Breast epithelium (tissue), 4 donors: Measurements from ENCODE around the gene GPR83. TPM values are rescaled to one million over a fixed set of nuclear protein-coding genes. Genes with fewer than 3 reads are reported as not detected.

ENCODE experiments used
- DNase-seq, 2 donors: peaks; one replicate each; pipeline ENCODE4 v3.0.0-alpha.2; 2019; ENCODE audit warnings: low spot score in 2 of 2
- H3K27ac ChIP-seq, 2 donors: fragments of 200-600 bp; sonication (generic) in 1 of 2; one replicate each; pipeline ENCODE4 v1.5.1; 2016 to 2019; ENCODE audit warnings: mild to moderate bottlenecking in 1 of 2
- H3K27me3 ChIP-seq, 2 donors: fragments of 200-600 bp; sonication (generic) in 1 of 2; one replicate each; pipeline versions ENCODE4 v1.5.1 to v1.6.0; 2017 to 2019; ENCODE audit warnings: control low read depth in 1 of 2, mild to moderate bottlenecking in 1 of 2
- H3K36me3 ChIP-seq: fragments of 200-600 bp; one replicate; pipeline ENCODE4 v1.5.1; 2019
- H3K4me1 ChIP-seq, 2 donors: fragments of 200-600 bp; sonication (generic); one replicate each; pipeline ENCODE4 v1.5.1; 2016 to 2019; ENCODE audit warnings: control low read depth in 1 of 2
- H3K4me3 ChIP-seq, 3 donors: fragments of 200-600 bp; sonication (generic); 1 replicate in 2 of 3; 2 replicates in 1 of 3; pipeline ENCODE4 v1.5.1; 2016 to 2019; ENCODE audit warnings: mild to moderate bottlenecking in 3 of 3, moderate library complexity in 2 of 3
- H3K9me3 ChIP-seq, 2 donors: fragments of 200-600 bp; sonication (generic) in 1 of 2; one replicate each; pipeline ENCODE4 v1.5.1; 2016 to 2019; ENCODE audit warnings: control low read depth in 1 of 2
- POLR2A ChIP-seq: fragments of 450-650 bp; IDR thresholded peaks from one replicate; pipeline ENCODE4 v1.6.1; 2016; ENCODE audit warnings: antibody characterized with exemption, mild to moderate bottlenecking, moderate library complexity
- POLR2AphosphoS5 ChIP-seq, 3 donors: sonication (generic); formaldehyde crosslinking; IDR thresholded peaks; one replicate each; pipeline ENCODE4 v1.6.1; 2017; ENCODE audit warnings: antibody characterized with exemption in 3 of 3
- intact Hi-C: fragments of 100-400 bp; cut with DNase I; formaldehyde crosslinking; loops from one replicate; pipeline ENCODE4 v1.15.1; 2023; ENCODE audit warnings: low total_unique reads
- total RNA-seq, 3 donors: library from RNA; depleted of rRNA; stranded (reverse); fragments of >200 nt; gene quantifications; one replicate each; pipeline ENCODE4 v1.1.0, GENCODE V29; 2016
- TF ChIP-seq, protein P1 (sequence below), 3 donors: fragments of 450-650 bp; IDR thresholded peaks; one replicate each; pipeline ENCODE4 v1.5.1; 2016 to 2017; ENCODE audit warnings: antibody characterized with exemption in 3 of 3, mild to moderate bottlenecking in 3 of 3, moderate library complexity in 3 of 3

The GPR83 gene
- 1 to 10 TPM in 1 of 3 donors, under 1 TPM in 1, not detected in 1; 0.15 to 3.3 TPM for total RNA-seq

DNA sequence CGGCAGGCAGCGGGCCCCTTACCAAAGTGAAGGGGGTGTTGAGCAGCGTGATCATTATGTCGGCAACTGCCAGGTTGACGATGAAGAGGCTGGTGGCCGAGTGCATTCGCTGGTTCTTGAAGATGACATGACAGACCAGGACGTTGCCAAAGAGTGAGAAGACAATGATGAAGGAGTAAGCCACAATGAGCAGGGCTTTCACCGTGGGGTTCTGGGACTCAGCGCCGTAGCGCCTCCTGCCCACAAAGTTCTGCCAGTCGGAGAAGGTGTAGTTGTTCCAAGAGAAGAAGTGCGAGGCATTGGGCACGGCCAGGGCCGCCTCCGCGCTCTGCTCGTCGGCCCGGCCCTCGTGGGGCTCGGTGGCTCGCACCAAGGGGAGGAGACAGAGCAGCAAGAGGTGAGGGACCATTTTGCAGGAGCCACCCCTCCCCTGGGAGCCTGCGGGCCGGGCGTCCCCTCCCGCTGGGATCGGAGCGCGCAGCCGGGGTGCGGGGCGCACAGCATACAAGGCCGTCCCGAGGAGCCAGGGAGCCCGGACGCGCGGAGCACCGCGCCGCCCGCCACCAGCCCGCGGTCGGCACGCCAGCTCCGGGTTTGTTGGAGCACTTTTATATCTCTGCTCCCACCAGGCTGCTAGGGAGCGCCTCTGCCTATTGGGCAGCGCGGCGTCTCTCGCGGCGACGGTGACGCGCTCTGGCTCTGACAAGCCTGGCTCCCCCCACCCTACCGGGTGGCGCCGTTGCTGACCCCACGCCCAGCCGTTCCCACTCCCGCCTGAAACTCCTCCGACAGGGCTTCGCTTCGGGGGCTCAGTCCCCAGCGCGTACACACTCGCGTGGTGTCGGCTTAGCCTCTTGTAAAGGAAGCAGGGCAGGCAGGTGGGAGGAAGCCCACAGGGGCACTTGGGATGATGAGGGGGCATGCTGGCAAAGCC, at the start of gene GPR83:
GPR83 (minus strand) TSS at position 581 of the 934 bp plus-strand sequence; CDS start at position 409, 172 bp downstream.
- no peak within 1 kb of the TSS for H3K27ac ChIP-seq
- H3K4me1 ChIP-seq = no peaks in the 10 kb centered on the region
- no peaks in the 10 kb centered on the region for H3K9me3 ChIP-seq
- TF ChIP-seq POLR2A (no peak), POLR2AphosphoS5 (IDR thresholded peaks at IDR 0.05) (no peak)
- TF ChIP-seq, protein P1, sequence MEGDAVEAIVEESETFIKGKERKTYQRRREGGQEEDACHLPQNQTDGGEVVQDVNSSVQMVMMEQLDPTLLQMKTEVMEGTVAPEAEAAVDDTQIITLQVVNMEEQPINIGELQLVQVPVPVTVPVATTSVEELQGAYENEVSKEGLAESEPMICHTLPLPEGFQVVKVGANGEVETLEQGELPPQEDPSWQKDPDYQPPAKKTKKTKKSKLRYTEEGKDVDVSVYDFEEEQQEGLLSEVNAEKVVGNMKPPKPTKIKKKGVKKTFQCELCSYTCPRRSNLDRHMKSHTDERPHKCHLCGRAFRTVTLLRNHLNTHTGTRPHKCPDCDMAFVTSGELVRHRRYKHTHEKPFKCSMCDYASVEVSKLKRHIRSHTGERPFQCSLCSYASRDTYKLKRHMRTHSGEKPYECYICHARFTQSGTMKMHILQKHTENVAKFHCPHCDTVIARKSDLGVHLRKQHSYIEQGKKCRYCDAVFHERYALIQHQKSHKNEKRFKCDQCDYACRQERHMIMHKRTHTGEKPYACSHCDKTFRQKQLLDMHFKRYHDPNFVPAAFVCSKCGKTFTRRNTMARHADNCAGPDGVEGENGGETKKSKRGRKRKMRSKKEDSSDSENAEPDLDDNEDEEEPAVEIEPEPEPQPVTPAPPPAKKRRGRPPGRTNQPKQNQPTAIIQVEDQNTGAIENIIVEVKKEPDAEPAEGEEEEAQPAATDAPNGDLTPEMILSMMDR (IDR thresholded peaks at IDR 0.05) = no peak
- no peak for DNase-seq
- peak within 1 kb of the TSS; percentile 5 to 60 (median 32) for H3K4me3 ChIP-seq
- no peaks in the 10 kb centered on the region for H3K36me3 ChIP-seq
- intact Hi-C loops = no loop called here
- peaks cover 0 to 33% of the 10 kb centered on the region in 2 donors for H3K27me3 ChIP-seq

DNA sequence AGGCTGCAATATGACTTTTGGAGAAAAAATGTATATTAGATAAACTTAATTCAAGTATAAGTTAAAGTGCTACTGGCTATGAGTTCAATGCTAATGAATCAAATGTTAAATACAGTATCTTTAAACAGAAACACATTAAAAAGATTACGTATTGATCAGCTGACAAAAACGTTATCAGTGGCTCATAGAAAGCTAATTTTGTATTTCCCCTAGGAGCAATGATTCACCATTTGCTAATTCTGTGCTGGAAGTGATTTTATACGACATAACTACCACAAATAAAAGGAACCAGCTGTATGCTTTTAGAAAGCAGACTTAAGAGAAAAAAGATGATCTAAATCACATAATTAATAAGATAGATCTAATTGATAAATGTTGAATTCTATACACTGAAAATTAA, 48.8 kb upstream of the GPR83 start:
- intact Hi-C loops = no loop called here
- Histone ChIP-seq H3K4me3 (no peak overlapping the region), H3K27ac (no peak overlapping the region), H3K4me1 (no peaks in the 10 kb centered on the region), H3K36me3 (no peaks in the 10 kb centered on the region), H3K9me3 (no peaks in the 10 kb centered on the region), H3K27me3 (no peaks in the 10 kb centered on the region)
- no peak for TF ChIP-seq POLR2AphosphoS5 (IDR thresholded peaks at IDR 0.05)
- DNase-seq = no peak

DNA sequence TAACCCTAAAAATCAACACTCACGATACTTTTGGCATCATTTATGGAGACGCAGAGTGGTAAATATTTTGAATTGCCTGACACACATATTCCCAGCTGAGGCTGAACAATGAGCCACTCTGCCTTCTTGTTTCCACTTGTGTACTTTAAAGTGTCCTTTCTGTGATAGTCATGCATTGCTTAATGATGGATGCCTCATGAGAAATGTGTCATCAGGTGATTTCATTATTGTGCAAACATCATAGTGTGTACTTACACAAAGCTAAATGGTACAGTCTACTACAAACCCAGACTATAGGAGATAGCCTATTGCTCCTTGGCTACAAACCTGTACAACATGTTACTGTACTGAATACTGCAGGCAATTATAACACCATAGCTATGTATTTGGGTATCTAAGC, 48.2 kb upstream of the GPR83 start:
- Histone ChIP-seq H3K4me1 (no peaks in the 10 kb centered on the region), H3K36me3 (no peaks in the 10 kb centered on the region), H3K9me3 (no peaks in the 10 kb centered on the region), H3K27ac (no peak overlapping the region), H3K27me3 (no peaks in the 10 kb centered on the region), H3K4me3 (no peak overlapping the region)
- intact Hi-C loops = no loop called here
- no peak for DNase-seq
- no peak for TF ChIP-seq POLR2A
- TF ChIP-seq, protein P1 (IDR thresholded peaks at IDR 0.05) = no peak
- no peak for TF ChIP-seq POLR2AphosphoS5 (IDR thresholded peaks at IDR 0.05)

DNA sequence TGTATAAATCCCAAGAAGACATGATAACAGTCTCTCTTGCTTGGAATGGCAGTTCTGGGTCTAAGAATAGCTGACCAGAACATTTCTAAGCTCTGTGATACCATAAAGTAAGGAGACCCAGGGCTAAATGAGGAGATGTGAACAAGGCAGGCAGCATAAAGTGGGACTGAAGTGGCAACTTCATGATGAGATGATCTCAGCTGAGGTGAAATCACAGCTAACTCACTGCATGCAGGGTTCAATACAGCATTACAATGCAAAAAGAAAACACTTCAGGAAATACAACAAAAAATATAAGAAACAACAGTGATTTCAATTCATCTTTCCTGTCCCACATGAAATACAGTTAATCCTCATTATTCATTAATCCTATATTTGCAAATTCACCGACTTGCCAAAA, 47.8 kb upstream of the GPR83 start:
- H3K4me1 ChIP-seq = no peaks in the 10 kb centered on the region
- no peaks in the 10 kb centered on the region for H3K27me3 ChIP-seq
- H3K9me3 ChIP-seq = no peaks in the 10 kb centered on the region
- TF ChIP-seq, protein P1 (IDR thresholded peaks at IDR 0.05) = no peak
- TF ChIP-seq POLR2A (no peak), POLR2AphosphoS5 (IDR thresholded peaks at IDR 0.05) (no peak)
- intact Hi-C loops = no loop called here
- H3K27ac ChIP-seq = no peak overlapping the region
- no peak overlapping the region for H3K4me3 ChIP-seq
- H3K36me3 ChIP-seq = no peaks in the 10 kb centered on the region
- no peak for DNase-seq

DNA sequence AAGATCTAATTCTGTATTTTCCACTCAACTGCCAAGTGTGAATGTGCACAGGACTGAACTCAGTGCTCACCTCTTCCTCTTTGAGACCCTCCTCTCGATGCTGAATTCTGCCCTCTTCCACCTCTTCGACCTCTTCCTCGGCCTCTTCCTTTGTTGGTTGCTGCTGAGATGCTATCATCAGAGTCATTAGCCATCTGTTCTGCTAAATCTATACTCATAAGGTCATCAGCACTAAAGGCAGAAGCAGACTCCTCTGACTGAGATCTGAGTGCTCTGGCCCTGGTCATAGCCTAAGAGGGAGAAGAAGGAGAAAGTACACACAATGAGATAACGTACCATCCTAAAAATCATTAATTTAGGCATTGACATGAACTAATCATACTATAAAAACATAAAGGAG, 45.9 kb upstream of the GPR83 start:
- DNase-seq = no peak
- intact Hi-C loops = no loop called here
- Histone ChIP-seq H3K27me3 (no peaks in the 10 kb centered on the region), H3K27ac (no peak overlapping the region), H3K4me3 (no peak overlapping the region), H3K36me3 (no peaks in the 10 kb centered on the region), H3K9me3 (no peaks in the 10 kb centered on the region), H3K4me1 (no peaks in the 10 kb centered on the region)
- TF ChIP-seq POLR2A = no peak
- TF ChIP-seq, protein P1 (IDR thresholded peaks at IDR 0.05) = no peak
- no peak for TF ChIP-seq POLR2AphosphoS5 (IDR thresholded peaks at IDR 0.05)
